ENCODE measurements around the gene DNALI1. TPM values are rescaled to one million over a fixed set of nuclear protein-coding genes. Genes with fewer than 3 reads are reported as not detected.

DNALI1 gene
- total RNA-seq, 1 experiment from 2014 or later: 0.36 TPM

DNA sequence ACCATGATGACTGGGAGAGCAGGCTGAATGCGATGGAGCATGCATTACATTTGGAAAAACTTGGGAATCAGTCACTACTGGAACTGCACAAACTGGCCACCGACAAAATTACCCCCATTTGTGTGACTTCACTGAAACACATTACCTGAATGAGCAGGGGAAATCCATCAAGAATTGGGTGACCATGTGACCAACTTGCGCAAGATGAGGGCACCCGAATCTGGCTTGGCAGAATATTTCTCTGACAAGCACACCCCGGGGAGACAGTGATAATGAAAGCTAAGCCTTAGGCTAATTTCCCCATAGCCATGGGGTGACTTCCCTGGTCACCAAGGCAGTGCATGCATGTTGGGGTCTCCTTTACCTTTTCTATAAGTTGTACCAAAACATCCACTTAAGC is 11.7 kb upstream of the DNALI1 start:
- no TSS peak for BruUV-seq (replicated peaks)
- no peak overlapping the region for H3K4me3 ChIP-seq (ENCODE audit: low read depth in 2 of 2, low read length in 2 of 2)
- H3K27me3 ChIP-seq (ENCODE audit: control insufficient read depth, insufficient read depth, low read length): no peaks in the 10 kb centered on the region
- H3K9me3 ChIP-seq (ENCODE audit: control insufficient read depth, insufficient read depth, low read depth, low read length): no peaks in the 10 kb centered on the region
- ATAC-seq: no peak
- H3K36me3 ChIP-seq (ENCODE audit: control insufficient read depth, insufficient read depth, low read length): peaks cover 7% of the 10 kb centered on the region; the same call in 1 of the 2 replicates
- TF ChIP-seq, protein P1, sequence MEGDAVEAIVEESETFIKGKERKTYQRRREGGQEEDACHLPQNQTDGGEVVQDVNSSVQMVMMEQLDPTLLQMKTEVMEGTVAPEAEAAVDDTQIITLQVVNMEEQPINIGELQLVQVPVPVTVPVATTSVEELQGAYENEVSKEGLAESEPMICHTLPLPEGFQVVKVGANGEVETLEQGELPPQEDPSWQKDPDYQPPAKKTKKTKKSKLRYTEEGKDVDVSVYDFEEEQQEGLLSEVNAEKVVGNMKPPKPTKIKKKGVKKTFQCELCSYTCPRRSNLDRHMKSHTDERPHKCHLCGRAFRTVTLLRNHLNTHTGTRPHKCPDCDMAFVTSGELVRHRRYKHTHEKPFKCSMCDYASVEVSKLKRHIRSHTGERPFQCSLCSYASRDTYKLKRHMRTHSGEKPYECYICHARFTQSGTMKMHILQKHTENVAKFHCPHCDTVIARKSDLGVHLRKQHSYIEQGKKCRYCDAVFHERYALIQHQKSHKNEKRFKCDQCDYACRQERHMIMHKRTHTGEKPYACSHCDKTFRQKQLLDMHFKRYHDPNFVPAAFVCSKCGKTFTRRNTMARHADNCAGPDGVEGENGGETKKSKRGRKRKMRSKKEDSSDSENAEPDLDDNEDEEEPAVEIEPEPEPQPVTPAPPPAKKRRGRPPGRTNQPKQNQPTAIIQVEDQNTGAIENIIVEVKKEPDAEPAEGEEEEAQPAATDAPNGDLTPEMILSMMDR (IDR thresholded peaks at IDR 0.05): no peak
- no peak for TF ChIP-seq POLR2AphosphoS5 (IDR thresholded peaks at IDR 0.05; ENCODE audit: low read depth, low read length)
- no peak for TF ChIP-seq TCF7L2 (IDR thresholded peaks at IDR 0.05; ENCODE audit: low read depth, low read length)
- TF ChIP-seq, protein P2, sequence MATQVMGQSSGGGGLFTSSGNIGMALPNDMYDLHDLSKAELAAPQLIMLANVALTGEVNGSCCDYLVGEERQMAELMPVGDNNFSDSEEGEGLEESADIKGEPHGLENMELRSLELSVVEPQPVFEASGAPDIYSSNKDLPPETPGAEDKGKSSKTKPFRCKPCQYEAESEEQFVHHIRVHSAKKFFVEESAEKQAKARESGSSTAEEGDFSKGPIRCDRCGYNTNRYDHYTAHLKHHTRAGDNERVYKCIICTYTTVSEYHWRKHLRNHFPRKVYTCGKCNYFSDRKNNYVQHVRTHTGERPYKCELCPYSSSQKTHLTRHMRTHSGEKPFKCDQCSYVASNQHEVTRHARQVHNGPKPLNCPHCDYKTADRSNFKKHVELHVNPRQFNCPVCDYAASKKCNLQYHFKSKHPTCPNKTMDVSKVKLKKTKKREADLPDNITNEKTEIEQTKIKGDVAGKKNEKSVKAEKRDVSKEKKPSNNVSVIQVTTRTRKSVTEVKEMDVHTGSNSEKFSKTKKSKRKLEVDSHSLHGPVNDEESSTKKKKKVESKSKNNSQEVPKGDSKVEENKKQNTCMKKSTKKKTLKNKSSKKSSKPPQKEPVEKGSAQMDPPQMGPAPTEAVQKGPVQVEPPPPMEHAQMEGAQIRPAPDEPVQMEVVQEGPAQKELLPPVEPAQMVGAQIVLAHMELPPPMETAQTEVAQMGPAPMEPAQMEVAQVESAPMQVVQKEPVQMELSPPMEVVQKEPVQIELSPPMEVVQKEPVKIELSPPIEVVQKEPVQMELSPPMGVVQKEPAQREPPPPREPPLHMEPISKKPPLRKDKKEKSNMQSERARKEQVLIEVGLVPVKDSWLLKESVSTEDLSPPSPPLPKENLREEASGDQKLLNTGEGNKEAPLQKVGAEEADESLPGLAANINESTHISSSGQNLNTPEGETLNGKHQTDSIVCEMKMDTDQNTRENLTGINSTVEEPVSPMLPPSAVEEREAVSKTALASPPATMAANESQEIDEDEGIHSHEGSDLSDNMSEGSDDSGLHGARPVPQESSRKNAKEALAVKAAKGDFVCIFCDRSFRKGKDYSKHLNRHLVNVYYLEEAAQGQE (IDR thresholded peaks at IDR 0.05; ENCODE audit: insufficient read depth in 1 of 2, low read depth in 2 of 2, low read length in 1 of 2): no peak
- TF ChIP-seq SIN3A (IDR thresholded peaks at IDR 0.05; ENCODE audit: borderline replicate concordance, insufficient read depth, low read depth, low read length): no peak
- CTCF ChIA-PET: no interaction called here
- POLR2A ChIA-PET: no interaction called here
- DNase-seq (ENCODE audit: low read depth, low spot score): no peak
- no peaks in the 10 kb centered on the region for H3K4me1 ChIP-seq (ENCODE audit: control insufficient read depth, insufficient read depth, low read length)
- H3K27ac ChIP-seq (ENCODE audit: low read length): no peak overlapping the region
- intact Hi-C loops (cut with micrococcal nuclease; ENCODE audit: unreplicated experiment): no loop called here
- in situ Hi-C loops (cut with HindIII; ENCODE audit: low pct_unique_long_range_greater_than_20kb, low sequenced_read_pairs): no loop called here

DNA sequence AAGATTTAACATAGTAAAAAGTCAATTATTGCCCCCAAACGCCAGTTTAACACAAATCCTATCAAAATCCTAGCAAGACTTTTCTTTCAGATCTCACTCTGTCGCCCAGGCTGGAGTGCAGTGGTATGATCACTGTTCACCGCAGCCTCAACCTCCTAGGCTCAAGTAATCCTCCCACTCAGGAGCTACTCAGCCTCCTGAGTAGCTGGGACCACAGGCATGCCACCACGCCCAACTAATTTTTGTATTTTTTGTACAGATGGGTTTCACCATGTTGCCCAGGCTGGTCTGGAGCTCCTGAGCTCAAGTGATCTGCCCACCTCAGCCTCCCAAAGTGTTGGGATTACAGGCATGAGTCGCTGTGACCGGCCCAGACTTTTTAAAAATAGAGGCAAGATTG is 7.4 kb upstream of the DNALI1 start:
- H3K4me1 ChIP-seq (ENCODE audit: control insufficient read depth, insufficient read depth, low read length): peaks cover 9% of the 10 kb centered on the region; the same call in 1 of the 2 replicates
- no TSS peak for BruUV-seq (replicated peaks)
- no peak for ATAC-seq
- H3K36me3 ChIP-seq (ENCODE audit: control insufficient read depth, insufficient read depth, low read length): peaks cover 14% of the 10 kb centered on the region
- ChIA-PET CTCF (interaction anchor here (0.6 to 0.7 kb wide), 3 partner anchors 106 to 441 kb away, joined by 5 to 6 read pairs (median 5); no protein-coding TSS in a partner anchor), POLR2A (interaction anchor here (0.6 to 1.1 kb wide), 3 partner anchors 22 to 167 kb away, joined by 3 to 5 read pairs (median 3); no protein-coding TSS in a partner anchor)
- in situ Hi-C loops (cut with HindIII; ENCODE audit: low pct_unique_long_range_greater_than_20kb, low sequenced_read_pairs) (no loop called here), intact Hi-C loops (cut with micrococcal nuclease; ENCODE audit: unreplicated experiment) (no loop called here)
- DNase-seq (ENCODE audit: low read depth, low spot score): no peak
- no peaks in the 10 kb centered on the region for H3K9me3 ChIP-seq (ENCODE audit: control insufficient read depth, insufficient read depth, low read depth, low read length)
- H3K4me3 ChIP-seq (ENCODE audit: low read depth in 2 of 2, low read length in 2 of 2): no peak overlapping the region
- no peak overlapping the region for H3K27ac ChIP-seq (ENCODE audit: low read length)
- TF ChIP-seq, protein P1 (IDR thresholded peaks at IDR 0.05): no peak
- TF ChIP-seq TCF7L2 (IDR thresholded peaks at IDR 0.05; ENCODE audit: low read depth, low read length) (no peak), POLR2AphosphoS5 (IDR thresholded peaks at IDR 0.05; ENCODE audit: low read depth, low read length) (no peak)
- H3K27me3 ChIP-seq (ENCODE audit: control insufficient read depth, insufficient read depth, low read length): no peaks in the 10 kb centered on the region

All from Panc1 (cell line).